HAP-1 (cell line): ENCODE measurements around the gene PTRH1.

ENCODE experiments used
- DNase-seq, 2 experiments: peaks; one replicate each; pipeline ENCODE4 v3.0.0-alpha.2; 2016 to 2020; ENCODE audit warnings: low spot score in 2 of 2
- H3K27me3 ChIP-seq: fragments of 250-450 bp; sonication (Bioruptor Pico); 2 replicates; pipeline ENCODE4 v1.5.1; 2020; ENCODE audit warnings: low read depth, mild to moderate bottlenecking, moderate library complexity
- H3K36me3 ChIP-seq: fragments of 250-450 bp; sonication (Bioruptor Pico); replicated peaks from 2 replicates; pipeline ENCODE4 v1.5.1; 2020; ENCODE audit warnings: mild to moderate bottlenecking
- H3K4me1 ChIP-seq: fragments of 250-450 bp; sonication (Bioruptor Pico); 2 replicates; pipeline ENCODE4 v1.5.1; 2020; ENCODE audit warnings: mild to moderate bottlenecking
- H3K4me3 ChIP-seq: fragments of 250-450 bp; sonication (Bioruptor Pico); 2 replicates; pipeline ENCODE4 v1.5.1; 2020; ENCODE audit warnings: mild to moderate bottlenecking, moderate library complexity
- H3K9me3 ChIP-seq: fragments of 250-450 bp; sonication (Bioruptor Pico); 2 replicates; pipeline ENCODE4 v1.5.1; 2020; ENCODE audit warnings: mild to moderate bottlenecking, moderate library complexity
- in situ Hi-C: fragments of 300-500 bp; cut with MboI; formaldehyde crosslinking; loops from 3 replicates; pipeline ENCODE4 v1.14.3; 2020; ENCODE audit warnings: low sequenced_read_pairs, inconsistent platforms, mixed read lengths

The PTRH1 gene

DNA sequence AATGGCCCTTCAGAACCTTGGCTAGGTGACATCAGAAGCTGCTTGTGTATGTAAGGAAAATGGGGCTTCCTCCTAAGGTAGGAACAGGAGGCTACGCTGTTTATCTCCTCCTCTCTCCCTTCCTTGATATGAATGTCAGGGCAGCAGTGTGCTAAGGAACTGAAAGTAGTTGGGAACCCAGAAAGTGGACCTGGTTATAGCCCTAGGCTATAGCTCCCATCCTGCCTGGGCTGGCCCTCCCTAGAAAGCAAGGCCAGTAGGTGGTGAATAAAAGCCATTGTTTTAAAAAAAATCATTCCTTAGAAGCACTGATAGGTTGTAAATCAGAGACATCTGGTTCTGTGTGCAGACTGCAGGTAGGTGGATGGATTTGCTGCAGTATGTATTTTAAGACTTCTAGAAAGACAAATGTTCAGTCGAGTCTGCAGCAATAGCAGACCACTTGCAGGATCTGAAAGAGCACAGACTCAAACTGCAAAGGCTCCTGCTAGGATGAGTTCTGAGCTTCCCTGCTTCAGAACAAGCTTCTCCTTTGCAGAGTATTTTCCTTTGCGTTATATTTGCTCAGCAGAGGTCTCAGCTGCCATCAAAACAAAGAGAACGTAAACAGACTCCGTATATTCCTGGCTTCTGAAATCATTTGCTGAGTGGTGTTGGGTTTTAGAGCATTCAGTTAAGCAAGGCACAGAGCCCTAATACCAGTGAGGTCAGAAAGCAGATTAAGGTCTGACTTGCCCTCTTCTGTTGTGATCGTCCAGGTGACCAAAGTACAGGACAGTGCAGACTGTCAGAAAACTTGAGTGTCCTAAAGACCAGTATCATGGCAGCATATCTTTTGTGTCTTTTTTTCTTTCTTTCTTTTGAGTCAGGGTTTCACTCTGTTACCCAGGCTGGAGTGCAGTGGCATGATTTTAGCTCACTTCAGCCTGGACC, 28.7 kb downstream of the PTRH1 start:
- H3K9me3 ChIP-seq, result no peaks in the 10 kb centered on the region
- no peaks in the 10 kb centered on the region for H3K27me3 ChIP-seq
- in situ Hi-C loops, result no loop called here
- no peak overlapping the region for H3K4me3 ChIP-seq
- H3K36me3 ChIP-seq, result peaks cover 1% of the 10 kb centered on the region
- no peaks in the 10 kb centered on the region for H3K4me1 ChIP-seq
- DNase-seq, result no peak

- H3K36me3 ChIP-seq, result peaks cover 6% of the 10 kb centered on the region; the same call in 1 of the 2 replicates
- in situ Hi-C loops, result no loop called here
- no peaks in the 10 kb centered on the region for H3K4me1 ChIP-seq
- H3K4me3 ChIP-seq, result no peak overlapping the region
- no peaks in the 10 kb centered on the region for H3K27me3 ChIP-seq
- H3K9me3 ChIP-seq, result no peaks in the 10 kb centered on the region
- no peak for DNase-seq
Observed at GRCh38 chr9:127684576-127684975, 30.9 kb downstream of the PTRH1 start.

DNA sequence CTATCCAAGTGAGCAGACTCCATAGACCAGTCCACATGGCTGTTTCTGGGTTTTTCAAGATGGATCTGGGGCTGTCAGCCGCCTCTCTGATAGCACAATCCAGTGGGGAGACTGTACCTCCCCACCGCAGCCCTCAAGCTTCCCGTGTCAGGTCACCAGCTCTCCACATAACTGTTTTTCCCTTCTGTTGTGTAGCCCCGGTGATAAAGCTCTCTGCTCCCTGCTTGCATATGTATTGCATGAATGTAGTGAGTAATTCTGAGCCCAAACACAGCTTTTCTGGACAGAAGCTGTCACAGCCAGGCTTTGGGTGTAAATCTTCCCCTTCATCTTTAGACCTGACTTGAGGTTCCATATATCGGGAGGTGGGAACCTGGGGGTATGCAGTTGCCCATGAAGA, 31.7 kb downstream of the PTRH1 start:
- Histone ChIP-seq H3K4me3 (no peak overlapping the region), H3K9me3 (no peaks in the 10 kb centered on the region), H3K27me3 (no peaks in the 10 kb centered on the region), H3K4me1 (no peaks in the 10 kb centered on the region), H3K36me3 (peaks cover 6% of the 10 kb centered on the region; the same call in 1 of the 2 replicates)
- no peak for DNase-seq
- in situ Hi-C loops, result no loop called here

- H3K36me3 ChIP-seq, result peaks cover 6% of the 10 kb centered on the region; the same call in 1 of the 2 replicates
- in situ Hi-C loops, result no loop called here
- H3K4me3 ChIP-seq, result no peak overlapping the region
Observed at GRCh38 chr9:127682351-127683136, 32.9 kb downstream of the PTRH1 start.

DNA sequence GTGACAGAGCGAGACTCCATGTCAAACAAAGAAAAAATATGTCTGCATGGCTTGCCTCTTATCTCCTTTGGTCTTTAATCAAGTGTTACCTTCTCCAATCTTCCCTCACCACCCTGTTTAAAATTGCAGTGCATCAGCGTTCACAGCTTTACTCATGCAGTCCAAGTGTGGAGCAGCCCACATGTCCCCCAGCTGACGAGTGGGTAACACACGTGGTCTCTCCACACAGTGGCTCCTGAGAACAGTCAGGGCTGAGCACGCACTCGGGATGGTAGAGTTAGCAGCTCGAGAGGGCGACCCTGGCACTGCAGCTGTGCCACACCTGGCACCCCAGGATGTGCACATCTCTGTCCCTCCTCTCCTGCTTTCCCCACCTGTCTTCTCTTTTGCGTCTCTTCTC, 34.6 kb downstream of the PTRH1 start:
- no peak for DNase-seq
- H3K27me3 ChIP-seq, result no peaks in the 10 kb centered on the region
- in situ Hi-C loops, result no loop called here
- no peaks in the 10 kb centered on the region for H3K9me3 ChIP-seq
- H3K4me1 ChIP-seq, result no peaks in the 10 kb centered on the region
- H3K4me3 ChIP-seq, result no peak overlapping the region
- H3K36me3 ChIP-seq, result peaks cover 10% of the 10 kb centered on the region; the same call in 1 of the 2 replicates

More at GRCh38 chr9:127682351-127683136, 32.9 kb downstream of the PTRH1 start:
- DNase-seq, result no peak
- Histone ChIP-seq H3K27me3 (no peaks in the 10 kb centered on the region), H3K9me3 (no peaks in the 10 kb centered on the region), H3K4me1 (no peaks in the 10 kb centered on the region)

DNA sequence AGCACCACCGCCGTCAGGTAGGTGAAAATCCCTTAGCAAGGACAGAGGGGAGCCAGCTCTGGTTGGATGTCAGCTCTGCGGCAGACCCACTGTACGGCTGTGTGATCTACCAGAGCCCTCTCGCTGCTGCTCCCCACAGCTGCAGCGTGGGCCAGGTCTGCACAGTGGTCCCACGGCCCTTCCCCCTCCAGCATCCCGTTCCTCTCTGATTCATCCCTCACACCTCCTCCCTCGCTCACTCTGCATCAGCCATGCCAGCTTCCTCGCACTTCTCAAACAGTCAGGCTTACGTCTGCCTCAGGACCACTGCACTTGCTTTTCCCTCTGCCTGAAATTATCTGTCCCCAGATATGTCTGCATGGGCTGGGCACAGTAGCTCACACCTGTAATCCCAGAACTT, 35.2 kb downstream of the PTRH1 start:
- H3K4me1 ChIP-seq, result no peaks in the 10 kb centered on the region
- no peaks in the 10 kb centered on the region for H3K9me3 ChIP-seq
- in situ Hi-C loops, result no loop called here
- no peak for DNase-seq
- no peaks in the 10 kb centered on the region for H3K27me3 ChIP-seq
- H3K36me3 ChIP-seq, result peaks cover 10% of the 10 kb centered on the region; the same call in 1 of the 2 replicates
- H3K4me3 ChIP-seq, result no peak overlapping the region

DNA sequence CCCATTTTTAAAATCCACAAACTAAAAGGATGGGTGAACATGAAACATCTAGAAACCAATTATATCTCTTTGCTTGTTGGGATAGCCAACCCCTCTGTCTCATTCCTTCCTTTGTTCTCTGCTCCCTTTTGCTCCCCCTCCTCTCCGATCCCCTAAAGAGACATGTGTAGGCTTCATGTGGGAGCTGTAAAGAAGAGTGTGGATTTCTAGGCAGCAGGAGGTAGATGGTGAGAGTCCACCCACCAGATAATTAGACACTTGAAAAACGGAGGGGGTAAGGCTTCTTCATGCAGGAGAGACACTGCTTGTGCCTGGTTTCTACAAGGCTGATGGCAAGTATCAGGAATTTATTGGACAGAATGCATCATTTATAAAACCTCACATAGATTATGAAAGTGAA, 36.0 kb downstream of the PTRH1 start:
- Histone ChIP-seq H3K4me3 (no peak overlapping the region), H3K9me3 (no peaks in the 10 kb centered on the region), H3K4me1 (no peaks in the 10 kb centered on the region), H3K36me3 (peaks cover 10% of the 10 kb centered on the region; the same call in 1 of the 2 replicates), H3K27me3 (no peaks in the 10 kb centered on the region)
- no peak for DNase-seq
- in situ Hi-C loops, result no loop called here

GRCh38 chr9:127676638-127677037, 38.8 kb downstream of the PTRH1 start:
- in situ Hi-C loops, result no loop called here
- no peaks in the 10 kb centered on the region for H3K27me3 ChIP-seq
- no peaks in the 10 kb centered on the region for H3K4me1 ChIP-seq
- DNase-seq, result no peak
- H3K4me3 ChIP-seq, result no peak overlapping the region
- no peaks in the 10 kb centered on the region for H3K9me3 ChIP-seq
- peaks cover 13% of the 10 kb centered on the region; the same call in 1 of the 2 replicates for H3K36me3 ChIP-seq

DNA sequence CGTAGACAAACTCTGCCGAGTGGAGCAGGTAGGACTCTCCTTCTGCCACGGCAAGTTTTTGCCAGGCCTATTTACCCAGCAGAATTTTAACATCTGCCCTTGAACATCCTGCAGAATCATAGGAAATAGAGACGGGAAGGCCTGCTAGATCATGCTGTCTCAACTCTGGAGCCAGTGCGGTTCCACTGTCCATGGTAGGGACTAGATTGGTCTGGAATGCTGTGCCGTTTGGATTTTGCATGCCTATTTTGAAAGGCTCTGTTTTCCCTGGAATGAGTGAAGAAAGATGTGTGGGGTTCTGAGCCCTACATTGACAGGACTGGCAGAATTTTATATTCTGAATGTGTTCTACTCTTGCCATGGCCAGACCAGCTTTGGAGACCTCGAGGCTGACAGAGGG, 42.2 kb downstream of the PTRH1 start:
- in situ Hi-C loops, result no loop called here
- peaks cover 9% of the 10 kb centered on the region; the same call in 1 of the 2 replicates for H3K36me3 ChIP-seq
- H3K27me3 ChIP-seq, result no peaks in the 10 kb centered on the region
- no peaks in the 10 kb centered on the region for H3K9me3 ChIP-seq
- H3K4me1 ChIP-seq, result no peaks in the 10 kb centered on the region
- DNase-seq, result no peak
- no peak overlapping the region for H3K4me3 ChIP-seq

DNA sequence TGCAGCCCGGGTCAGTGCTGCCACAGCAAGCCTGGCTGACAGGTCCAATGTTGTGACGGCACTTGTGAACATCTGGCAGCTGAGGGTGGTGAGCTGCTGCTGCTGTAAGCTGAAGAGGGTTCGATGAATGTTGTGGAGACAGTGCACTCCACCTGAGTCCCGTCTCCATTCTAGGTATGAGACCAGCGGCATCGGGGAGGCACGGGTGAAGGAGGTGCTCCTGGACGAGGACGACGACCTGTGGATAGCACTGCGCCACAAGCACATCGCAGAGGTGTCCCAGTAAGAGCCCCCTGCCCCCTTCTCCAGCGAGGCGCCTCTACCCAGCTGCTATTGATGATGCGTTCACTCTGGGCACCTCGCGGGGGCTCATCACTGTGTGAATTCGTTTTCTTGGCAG, 47.6 kb downstream of the PTRH1 start:
- DNase-seq, result no peak
- no peaks in the 10 kb centered on the region for H3K9me3 ChIP-seq
- in situ Hi-C loops, result no loop called here
- H3K36me3 ChIP-seq, result peaks cover 4% of the 10 kb centered on the region; the same call in 1 of the 2 replicates
- H3K27me3 ChIP-seq, result no peaks in the 10 kb centered on the region
- H3K4me3 ChIP-seq, result no peak overlapping the region
- H3K4me1 ChIP-seq, result no peaks in the 10 kb centered on the region

- Histone ChIP-seq H3K9me3 (no peaks in the 10 kb centered on the region), H3K4me1 (no peaks in the 10 kb centered on the region), H3K27me3 (no peaks in the 10 kb centered on the region), H3K36me3 (peaks cover 7% of the 10 kb centered on the region; the same call in 1 of the 2 replicates), H3K4me3 (no peak overlapping the region)
- in situ Hi-C loops, result no loop called here
- DNase-seq, result no peak
Observed at GRCh38 chr9:127667127-127667844, 48.2 kb downstream of the PTRH1 start.

- no peaks in the 10 kb centered on the region for H3K9me3 ChIP-seq
- no peak for DNase-seq
- H3K36me3 ChIP-seq, result peaks cover 13% of the 10 kb centered on the region; the same call in 1 of the 2 replicates
- in situ Hi-C loops, result no loop called here
- H3K4me3 ChIP-seq, result no peak overlapping the region
- no peaks in the 10 kb centered on the region for H3K4me1 ChIP-seq
- no peaks in the 10 kb centered on the region for H3K27me3 ChIP-seq
Observed at GRCh38 chr9:127664678-127665507, 50.6 kb downstream of the PTRH1 start.

GRCh38 chr9:127664324-127664677, 51.2 kb downstream of the PTRH1 start:
- DNase-seq, result no peak
- no peaks in the 10 kb centered on the region for H3K9me3 ChIP-seq
- H3K27me3 ChIP-seq, result no peaks in the 10 kb centered on the region
- H3K36me3 ChIP-seq, result peaks cover 16% of the 10 kb centered on the region; the same call in 1 of the 2 replicates
- H3K4me1 ChIP-seq, result no peaks in the 10 kb centered on the region
- in situ Hi-C loops, result no loop called here
- no peak overlapping the region for H3K4me3 ChIP-seq
